Small intestine (tissue), 7 donors: ENCODE measurements around the gene SYT13. TPM values are rescaled to one million over a fixed set of nuclear protein-coding genes. Genes with fewer than 3 reads are reported as not detected.

Experiments
- DNase-seq, 2 donors: peaks; one replicate each; pipeline versions ENCODE4 v3.0.0 to v3.0.0-alpha.2; 2013
- FAIRE-seq: peaks from 2 replicates; lab custom pipeline; 2012; peaks lifted over from hg19 to GRCh38; lab: Jason Lieb, UNC
- H3K27ac ChIP-seq, 3 donors: one replicate each; pipeline ENCODE4 v1.5.1; 2013; ENCODE audit warnings: low read length in 2 of 3, mild to moderate bottlenecking in 2 of 3, control low read depth in 1 of 3, inconsistent platforms in 1 of 3, low read depth in 1 of 3, moderate library complexity in 1 of 3
- H3K27me3 ChIP-seq, 3 donors: one replicate each; pipeline ENCODE4 v1.6.1; 2013; ENCODE audit warnings: low read length in 3 of 3, inconsistent platforms in 1 of 3; ENCODE audit not compliant: control insufficient read depth in 3 of 3, insufficient read depth in 3 of 3
- H3K36me3 ChIP-seq, 3 donors: one replicate each; pipeline ENCODE4 v1.6.1; 2013; ENCODE audit warnings: low read length in 3 of 3, inconsistent platforms in 1 of 3, low read depth in 1 of 3, mild to moderate bottlenecking in 1 of 3, moderate library complexity in 1 of 3; ENCODE audit not compliant: control insufficient read depth in 3 of 3, insufficient read depth in 2 of 3
- H3K4me1 ChIP-seq, 3 donors: one replicate each; pipeline ENCODE4 v1.6.1; 2013; ENCODE audit warnings: low read length in 2 of 3, inconsistent platforms in 1 of 3, low read depth in 1 of 3, mild to moderate bottlenecking in 1 of 3, moderate library complexity in 1 of 3; ENCODE audit not compliant: control insufficient read depth in 3 of 3, insufficient read depth in 2 of 3
- H3K4me3 ChIP-seq, 3 donors: one replicate each; pipeline ENCODE4 v1.5.1; 2013; ENCODE audit warnings: low read length in 3 of 3, control low read depth in 1 of 3, inconsistent platforms in 1 of 3, low read depth in 1 of 3, mild to moderate bottlenecking in 1 of 3, moderate library complexity in 1 of 3
- H3K9me3 ChIP-seq, 2 donors: one replicate each; pipeline ENCODE4 v1.6.1; 2013; ENCODE audit warnings: low read depth in 1 of 2, low read length in 1 of 2; ENCODE audit not compliant: control insufficient read depth in 2 of 2, insufficient read depth in 1 of 2
- WGBS, 3 donors: extraction: QIAGEN DNeasy Blood & Tissue Kit; methylation state at CpG; one replicate each; pipeline ENCODE4 v1.1.7; 2013; 5-methylcytosine and 5-hydroxymethylcytosine counted together
- polyA plus RNA-seq, 4 donors: library from polyadenylated mRNA; stranded (reverse) in 3 of 4; unstranded in 1 of 4; fragments of 200-250 nt in 3 of 4; fragments of 120-200 nt in 1 of 4; gene quantifications; one replicate each; pipeline versions ENCODE4 v1.2.1 to v1.2.3, GENCODE V29; 2013
- donor health status: healthy with polysubstance abuse.
- donor health status: control.
- donor health status: control.
- donor health status: Bipolar disorder and iron deficiency.
- donor health status: healthy.

The SYT13 gene
- polyA plus RNA-seq, 4 donors = 2.0 to 44.2 (median 12.3) TPM

GRCh38 chr11:45275828-45276227 lies 10.3 kb downstream of the SYT13 start:
- H3K4me3 ChIP-seq = no peak overlapping the region
- H3K4me1 ChIP-seq = peaks cover 0 to 14% (median 2%) of the 10 kb centered on the region in 3 donors
- H3K27ac ChIP-seq = no peak overlapping the region
- FAIRE-seq (no peak), DNase-seq (no peak)
- H3K9me3 ChIP-seq = no peaks in the 10 kb centered on the region
- H3K36me3 ChIP-seq = no peaks in the 10 kb centered on the region
- 18 to 54% (median 35%) methylated on average over 4 of the region's 4 CpGs for WGBS, 3 donors
- no peaks in the 10 kb centered on the region for H3K27me3 ChIP-seq

- DNase-seq (no peak), FAIRE-seq (no peak)
- Histone ChIP-seq H3K36me3 (no peaks in the 10 kb centered on the region), H3K9me3 (no peaks in the 10 kb centered on the region), H3K4me1 (peaks cover 0 to 20% (median 2%) of the 10 kb centered on the region in 3 donors), H3K27ac (no peak overlapping the region), H3K27me3 (no peaks in the 10 kb centered on the region), H3K4me3 (no peak overlapping the region)
- 76 to 91% (median 86%) methylated on average over 4 of the region's 4 CpGs for WGBS, 3 donors
Measured at GRCh38 chr11:45274206-45274605, 11.9 kb downstream of the SYT13 start.

- H3K27ac ChIP-seq = peak overlapping the region in 1 of 3 donors; percentile 72
- H3K27me3 ChIP-seq = no peaks in the 10 kb centered on the region
- no peak overlapping the region for H3K4me3 ChIP-seq
- H3K36me3 ChIP-seq = no peaks in the 10 kb centered on the region
- DNase-seq = no peak
- FAIRE-seq = no peak
- H3K9me3 ChIP-seq = no peaks in the 10 kb centered on the region
- 79 to 88% (median 81%) methylated on average over 6 of the region's 6 CpGs for WGBS, 3 donors
- H3K4me1 ChIP-seq = peaks cover 0 to 23% (median 2%) of the 10 kb centered on the region in 3 donors
Measured at GRCh38 chr11:45273509-45273908, 12.6 kb downstream of the SYT13 start.

- peak overlapping the region in 2 of 3 donors; percentile 63 to 72 for H3K27ac ChIP-seq
- 7 to 51% (median 15%) methylated on average over 2 of the region's 2 CpGs for WGBS, 3 donors
- no peak overlapping the region for H3K4me3 ChIP-seq
- no peaks in the 10 kb centered on the region for H3K27me3 ChIP-seq
- FAIRE-seq (no peak), DNase-seq (peak; percentile 60 to 84)
- no peaks in the 10 kb centered on the region for H3K36me3 ChIP-seq
- H3K9me3 ChIP-seq = no peaks in the 10 kb centered on the region
- H3K4me1 ChIP-seq = peaks cover 2 to 29% (median 3%) of the 10 kb centered on the region in 3 donors
Measured at GRCh38 chr11:45272701-45273100, 13.4 kb downstream of the SYT13 start.

- peak; percentile 44 to 49 for DNase-seq
- no peak for FAIRE-seq
- no peak overlapping the region for H3K27ac ChIP-seq
- no peaks in the 10 kb centered on the region for H3K9me3 ChIP-seq
- H3K4me3 ChIP-seq = no peak overlapping the region
- 51 to 66% (median 57%) methylated on average over 4 of the region's 4 CpGs for WGBS, 3 donors
- no peaks in the 10 kb centered on the region for H3K27me3 ChIP-seq
- peaks cover 3 to 42% (median 4%) of the 10 kb centered on the region in 3 donors for H3K4me1 ChIP-seq
- peaks cover 0 to 6% (median 0%) of the 10 kb centered on the region in 3 donors for H3K36me3 ChIP-seq
Measured at GRCh38 chr11:45270946-45271716, 15.0 kb downstream of the SYT13 start.

GRCh38 chr11:45269678-45270077 lies 16.5 kb downstream of the SYT13 start:
- DNase-seq = no peak
- Histone ChIP-seq H3K4me3 (no peak overlapping the region), H3K9me3 (no peaks in the 10 kb centered on the region), H3K36me3 (peaks cover 0 to 6% (median 0%) of the 10 kb centered on the region in 3 donors), H3K27me3 (no peaks in the 10 kb centered on the region), H3K27ac (no peak overlapping the region), H3K4me1 (peaks cover 10 to 56% (median 11%) of the 10 kb centered on the region in 3 donors)
- no peak for FAIRE-seq

GRCh38 chr11:45267652-45268299 lies 18.4 kb downstream of the SYT13 start:
- 67 to 77% (median 73%) methylated on average over 13 of the region's 13 CpGs for WGBS, 3 donors
- Histone ChIP-seq H3K36me3 (peaks cover 0 to 6% (median 0%) of the 10 kb centered on the region in 3 donors), H3K9me3 (no peaks in the 10 kb centered on the region), H3K27ac (peak overlapping the region; percentile 77 to 88 (median 82)), H3K27me3 (no peaks in the 10 kb centered on the region), H3K4me1 (peaks cover 10 to 62% (median 14%) of the 10 kb centered on the region in 3 donors), H3K4me3 (no peak overlapping the region)
- no peak for DNase-seq
- no peak for FAIRE-seq

- H3K36me3 ChIP-seq = peaks cover 0 to 6% (median 0%) of the 10 kb centered on the region in 3 donors
- FAIRE-seq (no peak), DNase-seq (peak in 1 of 2 donors; percentile 82)
- H3K9me3 ChIP-seq = no peaks in the 10 kb centered on the region
- H3K4me3 ChIP-seq = no peak overlapping the region
- no peaks in the 10 kb centered on the region for H3K27me3 ChIP-seq
- H3K27ac ChIP-seq = peak overlapping the region; percentile 77 to 88 (median 82)
- 45 to 61% (median 46%) methylated on average over 14 of the region's 14 CpGs for WGBS, 3 donors
- H3K4me1 ChIP-seq = peaks cover 10 to 58% (median 12%) of the 10 kb centered on the region in 3 donors
Measured at GRCh38 chr11:45267052-45267451, 19.1 kb downstream of the SYT13 start.
